Measurements from ENCODE around the gene NRN1L.

The NRN1L gene

GRCh38 chr16:67919622-67920221 lies 35.0 kb downstream of the NRN1L start:
- DNase-seq: no peak

DNA sequence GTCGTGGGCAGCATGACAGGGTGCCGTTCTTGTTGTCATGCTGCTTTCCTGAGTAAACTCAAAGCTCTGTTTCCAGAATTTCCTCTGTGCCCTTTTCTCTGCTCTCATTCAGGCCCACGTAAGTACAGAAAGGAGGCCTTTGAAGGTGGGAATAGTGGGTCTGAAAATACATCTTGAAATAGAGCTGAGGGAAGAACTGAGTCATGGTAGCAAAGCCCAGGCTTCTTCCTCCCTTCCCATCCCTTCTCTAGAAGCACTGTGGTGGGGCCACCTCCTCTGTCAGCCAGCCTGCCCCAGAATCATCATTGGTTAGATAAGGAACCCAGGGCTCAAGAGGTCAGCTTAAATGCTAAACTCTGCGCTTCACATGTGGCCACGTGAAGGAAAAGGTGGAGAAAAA lies 37.5 kb downstream of the NRN1L start:
- no peak for DNase-seq

DNA sequence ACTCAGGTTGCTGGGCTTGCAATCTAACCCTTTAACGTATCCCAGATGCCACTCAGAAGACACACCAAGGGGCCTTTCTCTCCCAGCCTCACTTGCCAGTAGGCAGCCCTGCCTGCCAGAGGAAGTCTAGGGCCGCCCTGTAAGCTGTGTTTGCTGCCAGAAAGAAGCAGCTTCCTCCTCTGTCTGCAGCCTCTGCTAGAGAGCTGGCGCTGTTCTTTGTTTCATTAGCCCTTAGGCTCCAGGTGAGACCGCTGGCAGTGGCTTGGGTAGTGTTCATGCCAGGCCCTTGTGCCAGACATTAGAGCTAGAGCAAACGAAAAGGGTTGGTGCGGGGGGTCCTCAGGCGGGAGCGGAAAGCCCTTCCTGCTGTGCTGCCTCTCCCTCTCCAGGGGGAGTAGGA lies 38.1 kb downstream of the NRN1L start:
- DNase-seq: no peak

- no peak for DNase-seq
Measured at GRCh38 chr16:67923414-67924116, 38.9 kb downstream of the NRN1L start.

- no peak for DNase-seq
Measured at GRCh38 chr16:67924140-67924906, 39.6 kb downstream of the NRN1L start.

DNA sequence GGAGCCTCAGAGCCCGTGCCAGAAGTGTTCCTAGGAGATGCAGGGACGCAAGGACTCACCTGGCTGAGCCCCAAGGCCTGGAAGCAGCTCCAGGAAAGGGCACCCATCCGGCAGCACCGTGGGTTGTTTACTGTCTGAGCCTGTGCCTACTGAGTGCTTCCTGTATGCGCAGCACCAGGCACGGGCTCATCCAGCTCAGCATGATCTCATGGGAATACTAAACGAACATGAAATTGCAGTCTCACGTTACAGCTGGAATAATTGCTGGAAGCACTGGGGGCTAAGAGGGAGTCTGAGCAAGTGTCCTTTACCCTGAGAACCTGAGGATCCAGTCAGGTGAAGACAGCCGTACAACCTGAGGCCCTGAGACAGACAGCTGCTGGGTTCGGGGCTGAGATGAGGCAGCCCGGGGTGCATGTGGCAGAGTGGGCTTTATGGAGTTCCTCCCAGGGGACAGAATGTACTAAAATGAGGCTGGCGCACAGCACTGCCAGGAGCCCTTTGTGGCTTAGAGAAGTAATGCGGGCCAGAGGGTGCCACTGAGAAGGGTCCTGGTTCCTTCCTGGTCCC lies 41.6 kb downstream of the NRN1L start:
- DNase-seq: no peak

DNA sequence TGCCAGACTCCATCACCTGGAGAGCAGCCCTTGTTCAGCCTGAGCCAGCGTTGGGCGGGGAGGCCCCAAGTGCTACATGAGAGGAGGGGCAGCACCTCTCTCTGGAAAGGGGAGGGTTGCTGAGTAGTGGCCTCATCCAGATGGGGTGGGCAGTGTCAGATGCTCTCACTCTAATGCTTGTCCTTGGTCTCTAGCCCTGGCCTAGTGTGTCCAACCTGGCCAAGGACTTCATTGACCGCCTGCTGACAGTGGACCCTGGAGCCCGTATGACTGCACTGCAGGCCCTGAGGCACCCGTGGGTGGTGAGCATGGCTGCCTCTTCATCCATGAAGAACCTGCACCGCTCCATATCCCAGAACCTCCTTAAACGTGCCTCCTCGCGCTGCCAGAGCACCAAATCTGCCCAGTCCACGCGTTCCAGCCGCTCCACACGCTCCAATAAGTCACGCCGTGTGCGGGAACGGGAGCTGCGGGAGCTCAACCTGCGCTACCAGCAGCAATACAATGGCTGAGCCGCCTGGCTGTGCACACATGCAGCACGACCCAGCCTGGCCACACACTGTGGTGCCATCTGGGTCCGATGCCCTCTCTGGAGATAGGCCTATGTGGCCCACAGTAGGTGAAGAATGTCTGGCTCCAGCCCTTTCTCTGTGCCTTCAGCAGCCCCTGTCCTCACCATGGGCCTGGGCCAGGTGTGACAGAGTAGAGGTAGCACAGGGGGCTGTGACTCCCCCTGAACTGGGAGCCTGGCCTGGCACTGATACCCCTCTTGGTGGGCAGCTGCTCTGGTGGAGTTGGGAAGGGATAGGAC lies 42.7 kb downstream of the NRN1L start:
- DNase-seq: no peak

- no peak for DNase-seq
Measured at GRCh38 chr16:67928147-67928546, 43.5 kb downstream of the NRN1L start.

DNA sequence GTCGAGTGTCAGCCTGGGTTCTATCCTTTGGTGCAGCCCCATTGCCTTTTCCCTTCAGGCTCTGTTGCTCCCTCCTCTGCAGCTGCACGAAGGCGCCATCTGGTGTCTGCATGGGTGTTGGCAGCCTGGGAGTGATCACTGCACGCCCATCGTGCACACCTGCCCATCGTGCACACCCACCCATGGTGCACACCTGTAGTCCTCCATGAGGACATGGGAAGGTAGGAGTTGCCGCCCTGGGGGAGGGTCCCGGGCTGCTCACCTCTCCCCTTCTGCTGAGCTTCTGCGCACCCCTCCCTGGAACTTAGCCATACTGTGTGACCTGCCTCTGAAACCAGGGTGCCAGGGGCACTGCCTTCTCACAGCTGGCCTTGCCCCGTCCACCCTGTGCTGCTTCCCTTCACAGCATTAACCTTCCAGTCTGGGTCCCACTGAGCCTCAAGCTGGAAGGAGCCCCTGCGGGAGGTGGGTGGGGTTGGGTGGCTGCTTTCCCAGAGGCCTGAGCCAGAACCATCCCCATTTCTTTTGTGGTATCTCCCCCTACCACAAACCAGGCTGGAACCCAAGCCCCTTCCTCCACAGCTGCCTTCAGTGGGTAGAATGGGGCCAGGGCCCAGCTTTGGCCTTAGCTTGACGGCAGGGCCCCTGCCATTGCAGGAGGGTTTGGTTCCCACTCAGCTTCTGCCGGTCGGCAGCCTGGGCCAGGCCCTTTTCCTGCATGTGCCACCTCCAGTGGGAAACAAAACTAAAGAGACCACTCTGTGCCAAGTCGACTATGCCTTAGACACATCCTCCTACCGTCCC lies 44.1 kb downstream of the NRN1L start:
- DNase-seq: peak; percentile 87

GRCh38 chr16:67930191-67930590 lies 45.5 kb downstream of the NRN1L start:
- no peak for DNase-seq

DNA sequence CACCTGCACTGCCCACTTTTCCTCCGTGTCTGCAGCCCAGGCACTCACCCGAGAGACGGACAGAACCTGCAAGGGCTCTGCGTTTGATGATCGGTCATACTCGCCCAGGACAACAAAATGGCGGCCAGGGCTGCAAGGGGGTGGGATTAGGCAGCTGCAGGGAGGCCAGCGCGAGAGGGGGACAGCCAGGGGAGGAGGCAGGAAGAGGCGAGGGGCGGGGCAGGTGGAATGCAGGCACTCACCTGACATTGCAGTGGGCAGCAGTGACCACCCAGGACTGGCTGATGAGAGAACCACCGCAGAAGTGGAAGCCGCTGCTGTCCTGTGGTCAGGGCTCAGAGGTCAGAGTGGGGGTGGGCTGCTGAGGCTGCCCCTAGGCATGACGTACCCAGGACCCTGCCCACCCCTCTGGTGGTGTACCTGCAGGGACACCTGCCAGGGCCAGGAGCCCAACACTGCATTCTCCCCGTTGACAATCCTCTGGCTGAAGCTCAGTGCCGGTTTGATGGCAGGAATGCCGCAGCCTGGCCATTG lies 46.1 kb downstream of the NRN1L start:
- no peak for DNase-seq

GRCh38 chr16:67931712-67932461 lies 47.2 kb downstream of the NRN1L start, which contains the start of gene CTRL:
CTRL (minus strand) TSS chr16:67931862; CDS start chr16:67931852, 10 bp downstream.
- no peak for DNase-seq

- DNase-seq: no peak
Measured at GRCh38 chr16:67932462-67932840, 47.8 kb downstream of the NRN1L start.

DNA sequence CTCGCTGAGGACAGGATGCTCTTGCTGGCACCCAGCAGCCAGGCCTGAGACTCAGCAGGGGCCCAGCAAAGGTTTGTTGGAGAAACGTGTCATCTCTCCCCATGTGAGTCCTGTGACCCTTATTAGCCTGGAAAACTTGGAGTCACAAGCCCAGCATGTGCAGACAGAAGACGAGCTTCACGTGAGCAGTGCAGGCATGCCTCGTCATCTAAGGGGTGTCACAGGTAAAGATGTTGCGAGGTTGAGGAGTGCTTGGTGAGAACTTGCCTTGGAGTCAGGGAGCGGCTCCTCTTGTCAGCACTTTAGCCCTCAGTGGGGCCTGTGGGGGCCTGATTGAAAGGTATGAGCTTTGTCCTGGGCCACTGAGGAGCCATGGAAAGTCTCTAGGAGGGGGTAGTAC lies 49.1 kb downstream of the NRN1L start:
- DNase-seq: no peak

GRCh38 chr16:67934306-67935100 lies 49.8 kb downstream of the NRN1L start:
- no peak for DNase-seq

GRCh38 chr16:67935101-67935401 lies 50.4 kb downstream of the NRN1L start:
- DNase-seq: no peak

GRCh38 chr16:67935402-67936123 lies 50.9 kb downstream of the NRN1L start:
- DNase-seq: peak; percentile 98

All from activated CD4-positive, alpha-beta T cell treated with anti-CD3 and anti-CD28 coated beads, Interleukin-2, Interleukin-6, amounts not matched to agents 100 ng/mL and 50 ng/mL, durations not matched to agents 16 hours and 8 hours (primary cell).